HepG2 (cell line): Measurements from ENCODE around the gene RAD54L2. TPM values are rescaled to one million over a fixed set of nuclear protein-coding genes. Genes with fewer than 3 reads are reported as not detected.

ENCODE experiments used
- ATAC-seq: fragments of 200-7000 bp; cut with Tn5 transposase; 3 replicates; pipeline ENCODE4 v1.9.1; 2020; ENCODE audit warnings: mild to moderate bottlenecking, moderate library complexity
- BruUV-seq: library from RNA; stranded (reverse); fragments of 400-500 nt; replicated peaks from 2 replicates; lab custom pipeline; 2021; lab: Mats Ljungman, UMichigan
- CTCF ChIA-PET: fragments of 300-600 bp; formaldehyde crosslinking; extraction: SDS; loops from one replicate; lab custom pipeline; 2021; ENCODE audit warnings: low total read pairs, inconsistent platforms, low intra/inter-chr PET ratio; lab: Yijun Ruan, JAX
- POLR2A ChIA-PET: fragments of 350-600 bp; sonication (Branson Sonifier 250); formaldehyde crosslinking; loops from one replicate; lab custom pipeline; 2020; ENCODE audit warnings: antibody characterized with exemption, inconsistent platforms; lab: Yijun Ruan, JAX
- DNase-seq: peaks from one replicate; pipeline ENCODE4 v3.0.0-alpha.2; 2015; ENCODE audit warnings: low spot score
- FAIRE-seq: peaks from 3 replicates; lab custom pipeline; 2011; peaks lifted over from hg19 to GRCh38; lab: Jason Lieb, UNC
- H2AFZ ChIP-seq: one replicate; pipeline ENCODE4 v1.6.1; 2011; ENCODE audit warnings: low read length, inconsistent platforms
- H3K27ac ChIP-seq: fragments of 300-600 bp; 3 replicates; pipeline ENCODE4 v1.8.0; 2011; ENCODE audit warnings: mixed run types, mild to moderate bottlenecking, mixed read lengths, low read length, inconsistent platforms; ENCODE audit not compliant: insufficient read depth; ENCODE audit errors: extremely low read length
- H3K27me3 ChIP-seq, 2 experiments: fragments of 200-600 bp in 1 of 2; 2 replicates in 1 of 2; 3 replicates in 1 of 2; pipeline versions ENCODE4 v1.6.0 to v1.8.0; 2011; ENCODE audit warnings: low read length in 2 of 2, mild to moderate bottlenecking in 2 of 2, moderate library complexity in 2 of 2, inconsistent platforms in 1 of 2; ENCODE audit not compliant: insufficient read depth in 2 of 2, control insufficient read depth in 1 of 2
- H3K36me3 ChIP-seq, 2 experiments: fragments of 200-600 bp in 1 of 2; replicated peaks in 1 of 2; 2 replicates in 1 of 2; 3 replicates in 1 of 2; pipeline versions ENCODE4 v1.5.1 to v1.8.0; 2011; ENCODE audit warnings: low read length in 2 of 2, inconsistent platforms in 1 of 2; ENCODE audit not compliant: insufficient read depth in 2 of 2, control insufficient read depth in 1 of 2
- H3K4me1 ChIP-seq: 2 replicates; pipeline ENCODE4 v1.5.1; 2012; ENCODE audit warnings: low read length, inconsistent platforms; ENCODE audit not compliant: insufficient read depth
- H3K4me2 ChIP-seq: 2 replicates; pipeline ENCODE4 v1.6.0; 2011; ENCODE audit warnings: low read depth, low read length, inconsistent platforms
- H3K4me3 ChIP-seq, 3 experiments: fragments of 200-600 bp in 1 of 3; sonication (generic), shearing (Covaris generic) in 1 of 3; replicated peaks in 1 of 3; 2 replicates each; pipeline ENCODE4 v1.5.1; 2011 to 2016; ENCODE audit warnings: low read length in 3 of 3, inconsistent platforms in 2 of 3, low read depth in 2 of 3, mild to moderate bottlenecking in 2 of 3, control low read depth in 1 of 3, mixed read lengths in 1 of 3; ENCODE audit not compliant: insufficient read depth in 1 of 3
- H3K79me2 ChIP-seq: one replicate; pipeline ENCODE4 v1.6.1; 2011; ENCODE audit warnings: low read length, inconsistent platforms; ENCODE audit not compliant: insufficient read depth
- H3K9ac ChIP-seq: 2 replicates; pipeline ENCODE4 v1.6.0; 2011; ENCODE audit warnings: mild to moderate bottlenecking, low read depth, low read length, inconsistent platforms; ENCODE audit not compliant: insufficient read depth
- H3K9me3 ChIP-seq: 2 replicates; pipeline ENCODE4 v1.5.1; 2012; ENCODE audit warnings: mild to moderate bottlenecking, low read length
- H4K20me1 ChIP-seq: 2 replicates; pipeline ENCODE4 v1.6.0; 2011; ENCODE audit warnings: inconsistent platforms, mild to moderate bottlenecking, low read length, moderate library complexity; ENCODE audit not compliant: insufficient read depth
- ARNT ChIP-seq: fragments of 450-650 bp; IDR thresholded peaks from 2 replicates; pipeline ENCODE4 v1.6.1; 2017
- CTCF ChIP-seq: sonication (generic); formaldehyde crosslinking; IDR thresholded peaks from 2 replicates; pipeline ENCODE4 v1.5.0; 2020; ENCODE audit warnings: mild to moderate bottlenecking, missing genetic modification reagents, moderate library complexity
- DPF2 ChIP-seq: sonication (generic); formaldehyde crosslinking; IDR thresholded peaks from 2 replicates; pipeline ENCODE4 v1.4.0; 2020; ENCODE audit warnings: mild to moderate bottlenecking, low read depth, missing genetic modification reagents, borderline replicate concordance
- EED ChIP-seq: sonication (generic); formaldehyde crosslinking; IDR thresholded peaks from 2 replicates; pipeline ENCODE4 v1.5.0; 2020; ENCODE audit warnings: mild to moderate bottlenecking, missing genetic modification reagents
- FOXO1 ChIP-seq: sonication (generic); formaldehyde crosslinking; IDR thresholded peaks from 2 replicates; pipeline ENCODE4 v1.4.0; 2020; ENCODE audit warnings: missing genetic modification reagents
- GABPA ChIP-seq, 2 experiments: IDR thresholded peaks; 2 replicates each; pipeline ENCODE4 v1.6.1; 2011 to 2016; ENCODE audit warnings: low read depth in 2 of 2, low read length in 1 of 2, missing biosample characterization in 1 of 2, missing genetic modification characterization in 1 of 2
- GTF2F1 ChIP-seq: fragments of 150-350 bp; IDR thresholded peaks from 2 replicates; pipeline ENCODE4 v1.6.1; 2014; ENCODE audit warnings: low read length
- HMG20A ChIP-seq: IDR thresholded peaks from 2 replicates; pipeline ENCODE4 v1.6.1; 2016; ENCODE audit warnings: borderline replicate concordance
- MIXL1 ChIP-seq: IDR thresholded peaks from 2 replicates; pipeline ENCODE4 v1.6.1; 2016
- NAIF1 ChIP-seq: sonication (generic); formaldehyde crosslinking; IDR thresholded peaks from 2 replicates; pipeline ENCODE4 v1.5.0; 2020; ENCODE audit warnings: mild to moderate bottlenecking, missing genetic modification reagents, borderline replicate concordance
- NR2F1 ChIP-seq, 2 experiments: fragments of 450-650 bp in 1 of 2; formaldehyde crosslinking in 1 of 2; IDR thresholded peaks; 2 replicates each; pipeline versions ENCODE4 v1.5.0 to v1.6.1; 2016 to 2020; ENCODE audit warnings: mild to moderate bottlenecking in 1 of 2, missing compliant biosample characterization in 1 of 2, missing genetic modification reagents in 1 of 2, moderate library complexity in 1 of 2
- RBAK ChIP-seq: sonication (generic); formaldehyde crosslinking; IDR thresholded peaks from 2 replicates; pipeline ENCODE4 v1.5.1; 2020; ENCODE audit warnings: mild to moderate bottlenecking, missing genetic modification reagents
- SIN3A ChIP-seq: IDR thresholded peaks from 2 replicates; pipeline ENCODE4 v1.6.1; 2011; ENCODE audit warnings: low read depth, mild to moderate bottlenecking, control low read depth, low read length, borderline replicate concordance
- U2AF2 ChIP-seq: fragments of 200-400 bp; formaldehyde crosslinking; IDR thresholded peaks from 2 replicates; pipeline ENCODE4 v1.6.1; 2017; ENCODE audit warnings: low read depth, mild to moderate bottlenecking, low read length
- ZBTB38 ChIP-seq: sonication (generic); formaldehyde crosslinking; IDR thresholded peaks from 2 replicates; pipeline ENCODE4 v1.5.1; 2020; ENCODE audit warnings: mild to moderate bottlenecking, missing genetic modification reagents
- ZNF720 ChIP-seq: sonication (generic); formaldehyde crosslinking; IDR thresholded peaks from 2 replicates; pipeline ENCODE4 v1.4.0; 2020; ENCODE audit warnings: missing genetic modification reagents
- WGBS: methylation state at CpG from one replicate; pipeline ENCODE4 v1.1.6; 2017; ENCODE audit warnings: low lambda C conversion rate; 5-methylcytosine and 5-hydroxymethylcytosine counted together
- in situ Hi-C: cut with HindIII; loops from 2 replicates; pipeline ENCODE4 v1.10.0; 2017; ENCODE audit warnings: low pct_unique_long_range_greater_than_20kb; ENCODE audit not compliant: extremely low pct_ligation_motif_present
- intact Hi-C: fragments of 100-400 bp; cut with micrococcal nuclease; formaldehyde crosslinking; loops from one replicate; pipeline ENCODE4 v1.10.0; 2022; ENCODE audit not compliant: unreplicated experiment
- polyA plus RNA-seq, 8 experiments: library from polyadenylated mRNA; depleted of rRNA in 3 of 8; stranded (reverse) in 7 of 8; unstranded in 1 of 8; fragments of >200 nt; fragmentation: Illumina TruSeq in 4 of 8; extraction: Trizol in 4 of 8; gene quantifications; 2 replicates each; pipeline versions ENCODE4 v1.2.1 to v1.2.3, GENCODE V29; 2011 to 2016; ENCODE audit warnings: low read depth in 4 of 8, missing spikeins in 1 of 8, mixed read lengths in 1 of 8; ENCODE audit not compliant: insufficient read depth in 1 of 8
- total RNA-seq, 5 experiments: library from RNA; depleted of rRNA; stranded (reverse); fragments of >200 nt; fragmentation: Illumina TruSeq; extraction: Trizol; gene quantifications; 2 replicates each; pipeline ENCODE4 v1.2.3, GENCODE V29; 2016; ENCODE audit warnings: low read depth in 1 of 5
- TF ChIP-seq, protein P1 (sequence below): sonication (generic); formaldehyde crosslinking; IDR thresholded peaks from 2 replicates; pipeline ENCODE4 v1.4.0; 2020; ENCODE audit warnings: missing genetic modification reagents

Gene RAD54L2
- total and polyA plus RNA-seq, 2 of the 13 experiments (the other 11 are each of a cell fraction or from before 2014, with no cell fraction given): 5.5 to 14.8 TPM

DNA sequence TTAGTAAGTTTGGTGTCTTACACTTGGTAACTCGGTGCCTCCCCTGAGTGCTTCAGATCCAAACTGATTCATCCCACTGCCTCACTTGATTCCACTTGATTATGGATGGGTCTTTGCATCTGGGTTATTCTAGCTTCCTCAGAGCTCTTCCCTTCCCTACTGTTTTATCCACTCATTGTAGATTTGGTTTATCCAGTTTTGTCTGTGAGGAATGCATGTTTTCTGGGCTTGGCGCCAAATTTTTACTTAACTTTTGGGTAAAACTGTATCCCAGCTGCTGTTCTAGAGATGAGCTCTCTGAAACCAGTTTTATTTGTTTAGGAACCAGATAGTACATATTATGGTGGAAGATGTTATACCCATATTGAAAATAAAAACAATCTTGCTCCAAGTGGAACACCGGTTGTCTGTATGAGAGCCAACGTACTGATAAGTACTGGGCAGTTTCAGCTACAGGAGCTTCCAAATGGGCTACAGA, 20.9 kb downstream of the RAD54L2 start:
- Histone ChIP-seq H3K27me3 (no peaks in the 10 kb centered on the region), H3K4me2 (no peak overlapping the region), H3K9ac (no peak overlapping the region), H3K27ac (no peak overlapping the region), H3K9me3 (no peaks in the 10 kb centered on the region), H3K4me3 (no peak overlapping the region), H2AFZ (no peak overlapping the region), H3K4me1 (peaks cover 17% of the 10 kb centered on the region), H3K36me3 (peaks cover 2 to 3% of the 10 kb centered on the region in 2 experiments; a peak in 2 of 5 replicates), H4K20me1 (no peaks in the 10 kb centered on the region), H3K79me2 (no peaks in the 10 kb centered on the region)
- ATAC-seq: no peak
- no peak for DNase-seq
- BruUV-seq: no TSS peak
- in situ Hi-C loops: no loop called here
- intact Hi-C loops: no loop called here
- ChIA-PET CTCF (no interaction called here), POLR2A (interaction anchor here (1.4 kb wide), 1 partner anchor 58 kb away, joined by 3 read pairs; no protein-coding TSS in a partner anchor)
- no peak for FAIRE-seq
- TF ChIP-seq CTCF (no peak), ARNT (no peak), ZNF720 (CRISPR knock-in tag) (no peak), U2AF2 (no peak), DPF2 (CRISPR knock-in tag) (no peak), HMG20A (CRISPR knock-in tag) (no peak), SIN3A (no peak), EED (CRISPR knock-in tag) (no peak), ZBTB38 (CRISPR knock-in tag) (no peak), RBAK (CRISPR knock-in tag) (no peak), MIXL1 (no peak), NR2F1 (CRISPR knock-in tag; IDR thresholded peaks at IDR 0.05) (no peak), NAIF1 (no peak), GABPA (IDR thresholded peaks at IDR 0.05; ENCODE audit: low read depth, low read length) (no peak), GABPA (CRISPR knock-in tag; IDR thresholded peaks at IDR 0.05; ENCODE audit: low read depth) (no peak), GTF2F1 (no peak), FOXO1 (no peak)
- TF ChIP-seq, protein P1, sequence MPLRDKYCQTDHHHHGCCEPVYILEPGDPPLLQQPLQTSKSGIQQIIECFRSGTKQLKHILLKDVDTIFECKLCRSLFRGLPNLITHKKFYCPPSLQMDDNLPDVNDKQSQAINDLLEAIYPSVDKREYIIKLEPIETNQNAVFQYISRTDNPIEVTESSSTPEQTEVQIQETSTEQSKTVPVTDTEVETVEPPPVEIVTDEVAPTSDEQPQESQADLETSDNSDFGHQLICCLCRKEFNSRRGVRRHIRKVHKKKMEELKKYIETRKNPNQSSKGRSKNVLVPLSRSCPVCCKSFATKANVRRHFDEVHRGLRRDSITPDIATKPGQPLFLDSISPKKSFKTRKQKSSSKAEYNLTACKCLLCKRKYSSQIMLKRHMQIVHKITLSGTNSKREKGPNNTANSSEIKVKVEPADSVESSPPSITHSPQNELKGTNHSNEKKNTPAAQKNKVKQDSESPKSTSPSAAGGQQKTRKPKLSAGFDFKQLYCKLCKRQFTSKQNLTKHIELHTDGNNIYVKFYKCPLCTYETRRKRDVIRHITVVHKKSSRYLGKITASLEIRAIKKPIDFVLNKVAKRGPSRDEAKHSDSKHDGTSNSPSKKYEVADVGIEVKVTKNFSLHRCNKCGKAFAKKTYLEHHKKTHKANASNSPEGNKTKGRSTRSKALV (CRISPR knock-in tag): no peak
- 80% methylated on average over 4 of the region's 4 CpGs for WGBS
